HAP-1 (cell line): ENCODE results near the gene CCDC88C.

ENCODE experiments used
- DNase-seq, 2 experiments: peaks; one replicate each; pipeline ENCODE4 v3.0.0-alpha.2; 2016 to 2020; ENCODE audit warnings: low spot score in 2 of 2
- H3K27me3 ChIP-seq: fragments of 250-450 bp; sonication (Bioruptor Pico); 2 replicates; pipeline ENCODE4 v1.5.1; 2020; ENCODE audit warnings: low read depth, mild to moderate bottlenecking, moderate library complexity
- H3K36me3 ChIP-seq: fragments of 250-450 bp; sonication (Bioruptor Pico); replicated peaks from 2 replicates; pipeline ENCODE4 v1.5.1; 2020; ENCODE audit warnings: mild to moderate bottlenecking
- H3K4me1 ChIP-seq: fragments of 250-450 bp; sonication (Bioruptor Pico); 2 replicates; pipeline ENCODE4 v1.5.1; 2020; ENCODE audit warnings: mild to moderate bottlenecking
- H3K4me3 ChIP-seq: fragments of 250-450 bp; sonication (Bioruptor Pico); 2 replicates; pipeline ENCODE4 v1.5.1; 2020; ENCODE audit warnings: mild to moderate bottlenecking, moderate library complexity
- H3K9me3 ChIP-seq: fragments of 250-450 bp; sonication (Bioruptor Pico); 2 replicates; pipeline ENCODE4 v1.5.1; 2020; ENCODE audit warnings: mild to moderate bottlenecking, moderate library complexity
- in situ Hi-C: fragments of 300-500 bp; cut with MboI; formaldehyde crosslinking; loops from 3 replicates; pipeline ENCODE4 v1.14.3; 2020; ENCODE audit warnings: low sequenced_read_pairs, inconsistent platforms, mixed read lengths

Gene CCDC88C

DNA sequence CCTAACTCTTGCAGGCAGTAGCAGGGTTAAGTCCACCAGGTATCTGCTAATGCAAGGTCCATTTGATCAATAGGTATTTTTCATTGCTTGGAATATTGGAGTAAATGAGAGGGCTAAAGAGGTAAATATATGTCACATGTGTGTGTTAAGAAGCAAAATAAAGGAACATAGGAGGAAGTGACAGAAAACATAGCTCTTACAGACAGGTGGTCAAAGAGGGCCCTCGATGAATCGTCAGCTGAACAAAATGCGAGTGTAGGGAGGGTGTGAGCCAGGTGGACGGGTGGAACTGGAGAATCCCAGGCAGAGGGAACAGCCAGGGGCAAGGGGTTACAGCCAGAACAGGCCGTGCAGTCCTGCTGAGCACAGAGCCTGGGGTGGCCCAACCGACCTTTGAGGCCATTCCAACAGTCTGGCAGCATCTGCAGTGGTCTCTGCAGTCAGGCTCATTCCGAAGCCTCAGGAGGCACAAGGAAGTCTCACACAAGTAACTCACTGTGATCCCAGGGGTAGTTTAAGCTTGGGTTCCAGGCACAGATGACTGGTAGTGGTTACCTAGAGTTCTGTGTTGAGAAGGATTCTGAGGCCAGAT, 43.2 kb downstream of the CCDC88C start:
- Histone ChIP-seq H3K9me3 (no peaks in the 10 kb centered on the region), H3K27me3 (no peaks in the 10 kb centered on the region), H3K36me3 (0 out of 2 replicates have a peak, but pooled peaks cover 3% of the 10 kb centered on the region), H3K4me3 (no peak overlapping the region), H3K4me1 (no peaks in the 10 kb centered on the region)
- in situ Hi-C loops: no loop called here
- DNase-seq: no peak

DNA sequence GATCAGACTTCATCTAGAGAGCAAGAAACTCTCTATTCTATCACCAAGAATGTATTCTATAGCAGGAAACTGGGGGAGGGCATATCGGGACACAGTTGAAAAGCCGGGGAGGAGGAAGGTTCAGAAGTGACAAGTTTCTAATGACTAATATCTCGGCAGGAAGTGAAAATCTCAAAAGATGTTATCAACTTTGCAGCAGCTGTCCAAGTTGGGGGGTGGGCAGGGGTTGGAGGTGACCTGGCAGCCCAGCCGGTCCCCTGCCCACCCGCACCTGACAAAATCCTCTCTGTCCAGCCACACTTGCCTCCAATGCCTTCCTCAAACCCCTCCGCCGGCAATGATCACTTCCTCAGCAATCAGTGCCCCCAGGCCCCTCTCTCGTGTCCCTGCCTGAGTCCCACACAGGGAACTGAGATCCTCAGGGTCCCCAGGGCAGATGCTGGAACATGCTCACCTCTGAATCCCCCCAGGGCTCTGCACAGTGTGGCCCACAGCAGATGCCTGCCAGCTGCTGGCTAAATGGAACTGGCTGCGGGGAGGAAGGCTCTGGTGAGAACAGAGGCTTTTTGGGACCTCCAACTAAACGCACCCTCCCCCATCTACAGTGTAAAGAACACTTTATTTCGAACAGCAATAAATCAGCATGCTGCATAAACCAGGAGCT, 43.9 kb downstream of the CCDC88C start:
- in situ Hi-C loops: no loop called here
- H3K27me3 ChIP-seq: no peaks in the 10 kb centered on the region
- H3K36me3 ChIP-seq: 0 out of 2 replicates have a peak, but pooled peaks cover 3% of the 10 kb centered on the region

DNA sequence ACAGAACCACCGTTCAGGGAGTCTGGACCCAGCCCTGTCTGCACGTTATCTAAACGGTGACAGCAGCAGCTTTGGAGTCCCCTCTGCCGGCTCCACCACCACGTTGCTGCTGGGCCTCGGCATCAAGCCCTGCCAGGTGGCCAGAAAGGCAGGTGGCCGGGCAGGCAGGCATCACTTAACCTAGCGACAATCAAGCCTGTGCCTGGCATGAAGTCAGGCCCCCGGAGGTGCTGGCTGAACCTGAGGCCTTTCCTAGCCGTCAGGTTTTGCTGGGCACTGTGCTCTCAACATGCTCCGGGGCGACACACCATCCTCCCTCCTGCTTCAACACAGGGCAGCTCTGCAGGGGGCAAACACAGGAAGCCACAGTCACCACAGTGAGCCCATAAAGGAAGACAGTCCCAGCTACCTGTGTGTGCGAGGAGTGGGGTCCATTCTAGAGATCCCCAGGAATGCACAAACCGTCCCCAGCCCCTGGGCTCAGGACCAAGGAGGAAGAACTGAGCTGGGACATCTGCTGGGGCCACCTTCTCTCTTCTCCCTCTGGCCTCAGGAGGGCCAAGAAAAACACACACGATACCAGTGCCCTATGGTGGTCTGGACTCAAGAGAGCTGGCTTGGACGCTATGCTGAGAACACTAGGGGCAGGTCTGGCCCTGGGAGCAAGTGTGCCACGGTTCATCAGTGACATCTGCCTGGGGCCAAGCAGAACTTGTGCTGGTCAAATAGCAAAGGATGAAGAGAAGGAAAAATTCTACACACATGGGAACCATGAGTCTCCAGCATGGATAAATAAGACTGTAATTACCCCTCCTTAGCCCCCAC, 44.7 kb downstream of the CCDC88C start:
- H3K4me3 ChIP-seq: no peak overlapping the region
- H3K4me1 ChIP-seq: no peaks in the 10 kb centered on the region
- no peak for DNase-seq
- in situ Hi-C loops: no loop called here
- no peaks in the 10 kb centered on the region for H3K9me3 ChIP-seq
- H3K27me3 ChIP-seq: no peaks in the 10 kb centered on the region
- 0 out of 2 replicates have a peak, but pooled peaks cover 3% of the 10 kb centered on the region for H3K36me3 ChIP-seq

More for the DNA sequence above, 43.9 kb downstream of the CCDC88C start:
- no peak for DNase-seq
- no peaks in the 10 kb centered on the region for H3K4me1 ChIP-seq
- H3K9me3 ChIP-seq: no peaks in the 10 kb centered on the region
- H3K4me3 ChIP-seq: no peak overlapping the region

DNA sequence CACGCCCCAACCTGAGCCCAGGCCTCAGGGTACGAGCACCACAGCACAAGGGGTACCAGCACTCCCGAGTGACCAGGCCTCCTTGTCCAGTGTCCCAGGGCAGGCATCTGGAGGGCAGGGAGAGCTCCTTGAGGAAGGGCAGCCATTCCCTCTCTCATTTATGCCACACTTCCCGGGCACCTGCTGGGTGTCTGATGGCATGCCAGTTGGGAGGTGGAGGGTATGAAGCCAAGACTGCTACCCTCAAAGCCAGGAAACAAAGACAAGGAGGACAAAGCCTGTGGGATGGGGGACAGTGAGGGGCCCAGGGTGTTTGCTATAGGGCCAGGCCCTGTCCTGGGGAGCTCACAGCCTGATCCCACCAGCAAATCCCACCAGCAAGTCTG, 45.6 kb downstream of the CCDC88C start:
- no peak overlapping the region for H3K4me3 ChIP-seq
- H3K36me3 ChIP-seq: 0 out of 2 replicates have a peak, but pooled peaks cover 3% of the 10 kb centered on the region
- H3K27me3 ChIP-seq: no peaks in the 10 kb centered on the region
- no peaks in the 10 kb centered on the region for H3K4me1 ChIP-seq
- DNase-seq: no peak
- H3K9me3 ChIP-seq: no peaks in the 10 kb centered on the region
- in situ Hi-C loops: no loop called here

DNA sequence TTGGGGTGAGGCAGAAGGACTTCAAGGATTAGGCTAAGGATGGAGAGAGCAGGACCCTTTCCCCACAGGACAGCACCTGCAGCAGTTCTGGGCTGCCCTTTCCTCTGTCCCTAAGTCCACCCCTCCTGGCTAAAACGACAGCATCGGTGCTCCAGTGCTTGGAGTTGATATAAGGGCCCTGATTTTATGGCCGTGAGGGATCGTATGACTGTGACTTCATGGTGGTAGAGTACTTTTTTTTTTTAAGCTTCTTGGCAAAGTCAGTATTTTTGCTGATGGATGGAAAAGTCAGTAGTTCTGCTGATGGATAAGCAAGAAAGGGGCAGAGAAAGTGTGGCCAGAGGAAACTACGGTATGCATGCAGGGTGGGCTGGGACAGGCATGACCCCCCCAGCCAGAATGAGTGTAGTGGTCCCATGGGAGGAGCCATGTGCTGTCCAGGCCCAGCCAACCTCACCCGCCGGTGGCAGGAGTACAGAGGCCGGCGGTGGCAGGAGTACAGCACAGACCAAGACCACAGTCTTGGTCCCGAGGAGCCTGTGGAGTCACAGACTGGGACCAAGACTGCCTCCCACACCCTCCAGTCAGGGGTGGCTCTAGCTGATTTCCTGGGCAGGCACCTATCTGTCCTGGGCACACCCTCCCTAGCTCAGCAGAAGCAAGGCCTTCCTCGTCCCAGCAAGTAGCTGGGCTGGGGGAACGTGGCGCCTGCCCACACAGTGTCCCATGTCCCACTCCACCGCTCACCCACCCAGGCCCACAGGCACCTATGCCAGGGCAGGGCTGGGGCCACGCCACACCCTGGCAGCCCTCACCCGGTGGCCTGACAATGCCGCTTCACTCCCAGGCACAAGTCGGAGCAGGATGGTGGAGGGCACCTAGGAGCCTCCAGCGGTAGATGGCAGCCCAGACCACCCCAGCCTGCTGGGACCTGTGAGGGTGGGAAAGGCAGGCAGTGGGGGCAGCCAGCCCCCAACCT, 46.3 kb downstream of the CCDC88C start:
- in situ Hi-C loops: no loop called here
- Histone ChIP-seq H3K9me3 (no peaks in the 10 kb centered on the region), H3K4me3 (no peak overlapping the region), H3K27me3 (no peaks in the 10 kb centered on the region), H3K36me3 (0 out of 2 replicates have a peak, but pooled peaks cover 3% of the 10 kb centered on the region), H3K4me1 (no peaks in the 10 kb centered on the region)
- DNase-seq: no peak

DNA sequence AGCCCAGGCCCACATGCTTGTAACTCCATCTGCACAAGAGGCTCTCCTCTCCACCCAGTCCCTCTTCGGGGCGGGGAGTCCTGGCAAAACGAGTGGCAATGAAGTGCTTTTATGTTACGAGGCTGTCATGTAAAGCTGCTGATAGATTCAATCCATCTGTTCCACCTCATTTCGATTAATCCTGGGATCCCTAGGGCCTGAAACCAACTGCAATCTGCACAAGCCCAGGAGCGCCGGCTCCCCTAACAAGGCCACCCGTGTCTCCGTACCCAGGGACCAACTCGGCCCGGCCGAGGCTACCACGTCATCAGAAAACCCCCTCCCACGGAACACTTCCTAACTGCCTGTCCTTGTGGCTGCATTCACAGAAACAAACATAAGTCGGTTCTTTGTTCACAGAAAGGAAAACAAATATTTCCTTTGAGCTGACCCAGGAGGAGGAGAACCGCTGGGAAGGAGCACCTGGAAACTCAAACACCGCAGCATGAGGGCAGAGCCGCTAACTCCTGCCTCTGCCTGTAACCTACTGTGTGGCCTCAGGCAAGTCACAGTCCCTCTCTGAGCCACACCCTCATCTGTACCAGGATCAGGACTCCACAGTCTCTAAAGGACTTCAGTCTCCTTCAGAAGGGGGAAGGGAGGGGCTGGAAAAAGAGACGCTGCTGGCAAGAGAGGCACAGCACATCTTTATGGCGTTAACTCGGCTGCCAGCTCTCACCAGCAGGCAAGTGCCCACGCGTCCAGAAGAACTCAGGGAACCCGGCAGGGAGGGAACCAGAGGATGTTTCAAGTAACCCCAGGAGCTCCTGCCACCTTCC, 47.8 kb downstream of the CCDC88C start:
- Histone ChIP-seq H3K4me3 (no peak overlapping the region), H3K27me3 (no peaks in the 10 kb centered on the region), H3K9me3 (no peaks in the 10 kb centered on the region), H3K36me3 (0 out of 2 replicates have a peak, but pooled peaks cover 3% of the 10 kb centered on the region), H3K4me1 (no peaks in the 10 kb centered on the region)
- DNase-seq: no peak
- in situ Hi-C loops: no loop called here

DNA sequence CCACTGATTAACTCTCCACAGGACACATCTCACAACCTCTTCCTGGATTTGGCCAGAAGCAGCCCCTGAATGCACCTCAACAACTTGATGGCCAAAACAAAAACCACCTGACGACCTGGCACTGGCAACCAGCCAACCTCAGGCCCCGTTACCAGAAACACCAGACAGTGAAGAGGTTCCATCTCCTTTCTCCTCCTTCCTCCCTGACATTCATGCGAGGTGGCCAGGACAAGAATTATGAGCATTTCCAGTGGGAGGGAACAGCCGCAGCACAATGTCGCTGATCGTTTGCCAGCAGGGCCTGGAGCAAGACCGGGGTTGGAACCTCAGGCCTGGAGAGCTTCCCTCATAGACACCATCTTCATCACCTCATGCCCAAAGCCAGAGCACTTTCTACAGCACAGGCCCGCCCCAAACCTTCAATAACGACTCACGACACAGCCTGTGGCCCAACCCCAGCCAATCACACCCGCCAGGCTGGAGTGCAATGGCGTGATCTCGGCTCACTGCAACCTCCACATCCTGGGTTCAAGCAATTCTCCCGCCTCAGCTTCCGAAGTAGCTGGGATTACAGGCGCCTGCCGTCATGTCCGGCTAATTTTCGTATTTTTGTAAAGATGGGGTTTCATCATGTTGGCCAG, 48.7 kb downstream of the CCDC88C start:
- Histone ChIP-seq H3K4me1 (no peaks in the 10 kb centered on the region), H3K36me3 (no peaks in the 10 kb centered on the region), H3K27me3 (no peaks in the 10 kb centered on the region), H3K9me3 (no peaks in the 10 kb centered on the region), H3K4me3 (no peak overlapping the region)
- in situ Hi-C loops: no loop called here
- no peak for DNase-seq

DNA sequence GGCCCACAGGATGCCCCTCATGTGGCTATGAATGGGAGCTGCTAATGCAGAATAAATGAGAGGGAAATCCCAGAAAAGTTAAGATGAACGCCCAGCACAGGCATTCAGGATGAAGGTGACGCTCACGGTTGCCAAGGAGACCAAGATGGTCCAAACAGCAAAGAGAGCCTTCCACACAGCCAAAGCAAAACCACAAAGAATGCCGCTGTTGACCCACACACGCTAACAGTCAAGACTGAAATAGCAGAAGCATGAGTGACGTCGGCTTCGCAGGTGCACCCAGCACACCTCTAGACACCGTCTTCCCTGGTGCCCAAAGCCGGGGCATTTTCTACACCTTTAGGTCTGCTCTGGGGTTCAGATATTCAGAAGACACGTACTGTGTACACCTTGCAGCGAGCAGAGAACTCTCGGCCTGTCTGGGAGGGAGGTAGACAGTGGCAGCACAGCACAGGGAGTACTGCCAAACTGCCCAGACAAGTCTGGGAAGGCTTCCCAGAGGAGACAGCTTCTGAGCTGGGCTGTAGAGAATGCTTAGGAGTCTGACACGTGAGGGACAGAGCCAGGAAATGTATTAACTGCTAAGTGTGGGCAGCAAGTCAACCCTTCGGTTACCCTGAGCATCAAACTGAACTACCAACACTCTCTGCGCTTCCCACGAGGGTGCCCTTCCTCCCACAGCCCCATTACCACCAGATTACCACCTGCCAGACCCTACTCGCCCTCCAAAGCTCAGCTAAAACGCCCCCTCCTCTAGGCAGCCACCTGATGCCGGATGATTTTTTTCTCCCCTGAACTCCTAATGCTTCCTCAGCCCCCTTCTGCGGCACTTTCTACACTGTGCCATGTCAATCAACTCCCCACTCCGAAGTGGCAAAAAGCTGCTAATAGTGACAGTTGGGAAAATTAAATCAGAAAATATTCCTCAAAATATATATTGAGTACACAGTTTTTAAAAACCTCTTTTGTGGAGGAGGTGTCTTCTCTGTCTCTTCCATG, 50.1 kb downstream of the CCDC88C start:
- no peaks in the 10 kb centered on the region for H3K4me1 ChIP-seq
- in situ Hi-C loops: no loop called here
- no peak for DNase-seq

DNA sequence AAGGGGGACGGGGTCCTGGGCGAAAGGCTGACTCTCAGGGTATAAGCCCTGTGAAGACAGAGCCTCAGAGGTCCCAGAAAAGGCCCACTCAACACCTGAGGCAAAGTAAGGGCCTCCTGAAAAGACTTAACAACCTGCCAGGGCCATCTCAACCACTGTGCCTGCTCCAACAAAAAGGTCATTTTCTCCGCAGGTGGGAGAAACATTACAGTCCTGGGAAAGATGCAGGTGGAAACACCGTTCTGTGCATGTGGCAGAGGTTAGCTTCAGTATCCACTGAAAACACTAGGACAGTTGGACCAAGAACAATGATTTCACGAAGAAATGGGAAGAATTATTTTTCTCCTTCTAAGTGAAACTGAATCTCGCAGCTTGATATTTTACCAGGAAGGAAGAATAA, 50.9 kb downstream of the CCDC88C start:
- H3K9me3 ChIP-seq: no peaks in the 10 kb centered on the region
- in situ Hi-C loops: no loop called here
- no peaks in the 10 kb centered on the region for H3K27me3 ChIP-seq
- no peak overlapping the region for H3K4me3 ChIP-seq
- H3K4me1 ChIP-seq: no peaks in the 10 kb centered on the region
- no peaks in the 10 kb centered on the region for H3K36me3 ChIP-seq
- no peak for DNase-seq

More for the DNA sequence above, 50.1 kb downstream of the CCDC88C start:
- Histone ChIP-seq H3K4me3 (no peak overlapping the region), H3K27me3 (no peaks in the 10 kb centered on the region), H3K36me3 (no peaks in the 10 kb centered on the region), H3K9me3 (no peaks in the 10 kb centered on the region)

DNA sequence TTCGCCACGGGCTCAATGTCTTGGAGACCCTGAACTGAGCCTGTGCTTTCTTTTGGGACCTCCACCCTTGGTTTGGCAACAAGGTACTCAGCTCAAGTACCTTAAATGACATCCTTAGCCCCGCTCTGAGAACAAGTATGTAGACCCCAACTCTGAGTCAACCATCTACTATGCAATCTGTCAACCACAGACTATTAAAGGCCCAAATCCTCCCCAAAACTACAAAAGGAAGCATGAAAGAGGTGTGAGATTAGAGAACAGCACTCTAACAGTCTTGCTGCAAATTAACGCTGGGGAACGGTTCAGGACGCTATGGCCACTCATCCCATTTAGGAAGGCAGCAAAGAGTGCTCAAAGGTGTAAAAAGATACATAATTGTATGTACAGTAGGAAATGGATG, 52.1 kb downstream of the CCDC88C start:
- Histone ChIP-seq H3K27me3 (no peaks in the 10 kb centered on the region), H3K36me3 (no peaks in the 10 kb centered on the region), H3K9me3 (no peaks in the 10 kb centered on the region), H3K4me1 (no peaks in the 10 kb centered on the region), H3K4me3 (no peak overlapping the region)
- in situ Hi-C loops: no loop called here
- DNase-seq: no peak

DNA sequence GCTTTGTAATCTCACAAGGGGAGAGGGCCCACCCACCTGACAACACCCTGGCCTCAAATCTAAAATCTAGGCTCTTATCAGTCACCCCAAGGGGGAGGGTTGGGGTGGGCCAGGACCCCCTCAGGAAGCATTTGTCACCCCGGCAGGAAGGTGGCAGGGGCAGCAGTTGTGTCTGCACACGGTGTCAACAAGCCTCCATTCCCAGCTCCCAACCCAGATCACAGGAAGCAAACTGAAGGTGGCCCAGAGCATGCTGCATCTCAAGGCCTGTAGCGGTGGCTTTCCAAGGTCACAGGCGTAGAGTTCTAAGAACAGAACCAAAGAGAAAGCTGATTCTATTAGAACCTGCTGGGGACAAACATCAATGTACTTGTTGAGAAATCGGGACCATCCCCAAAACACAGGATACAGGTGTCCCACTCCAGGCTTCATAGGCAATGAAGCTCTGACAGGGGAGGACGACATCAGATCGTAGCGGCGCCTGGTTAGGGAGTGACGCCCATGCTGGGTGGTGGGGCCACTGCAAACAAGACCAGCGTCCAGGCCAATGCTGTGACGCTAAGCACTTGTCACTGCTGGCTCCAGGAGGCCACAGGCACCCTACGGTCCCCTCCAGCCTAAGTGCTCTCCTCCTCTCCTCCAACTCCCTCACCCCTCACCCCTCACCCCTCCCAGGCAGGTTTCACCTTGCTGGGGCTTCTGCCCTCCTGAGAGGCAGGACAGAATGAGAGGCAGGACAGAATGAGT, 52.9 kb downstream of the CCDC88C start:
- Histone ChIP-seq H3K4me1 (no peaks in the 10 kb centered on the region), H3K9me3 (no peaks in the 10 kb centered on the region), H3K36me3 (no peaks in the 10 kb centered on the region), H3K27me3 (no peaks in the 10 kb centered on the region), H3K4me3 (no peak overlapping the region)
- in situ Hi-C loops: no loop called here
- DNase-seq: no peak
